Testis (tissue), 3 donors: ENCODE results near the gene RAB42. TPM values are rescaled to one million over a fixed set of nuclear protein-coding genes. Genes with fewer than 3 reads are reported as not detected.

Experiments used
- DNase-seq: peaks from one replicate; pipeline ENCODE4 v3.0.0-alpha.2; 2019
- H3K27ac ChIP-seq, 2 donors: fragments of 200-600 bp; sonication (generic); one replicate each; pipeline ENCODE4 v1.5.1; 2019
- H3K27me3 ChIP-seq: fragments of 200-600 bp; sonication (generic); one replicate; pipeline ENCODE4 v1.5.1; 2019
- H3K36me3 ChIP-seq: fragments of 200-600 bp; sonication (generic); one replicate; pipeline ENCODE4 v1.5.1; 2017; ENCODE audit warnings: low read depth; ENCODE audit errors: missing control alignments
- H3K4me1 ChIP-seq: fragments of 200-600 bp; sonication (generic); one replicate; pipeline ENCODE4 v1.5.1; 2019
- H3K4me3 ChIP-seq, 2 donors: fragments of 200-600 bp; sonication (generic); one replicate each; pipeline ENCODE4 v1.5.1; 2017 to 2019
- H3K9me3 ChIP-seq: fragments of 200-600 bp; sonication (generic); one replicate; pipeline ENCODE4 v1.5.1; 2017
- CTCF ChIP-seq, 3 experiments: fragments of 450-650 bp in 2 of 3; fragments of 200-600 bp in 1 of 3; sonication (generic) in 1 of 3; IDR thresholded peaks; one replicate each; pipeline ENCODE4 v1.5.1; 2016 to 2019; ENCODE audit warnings: antibody characterized with exemption in 3 of 3, mild to moderate bottlenecking in 2 of 3, moderate library complexity in 1 of 3
- POLR2A ChIP-seq: fragments of 450-650 bp; IDR thresholded peaks from one replicate; pipeline ENCODE4 v1.6.1; 2017; ENCODE audit warnings: antibody characterized with exemption, mild to moderate bottlenecking, moderate library complexity
- WGBS, 2 donors: methylation state at CpG; one replicate each; pipeline ENCODE4 v1.1.5; 2018; 5-methylcytosine and 5-hydroxymethylcytosine counted together
- intact Hi-C: fragments of 100-400 bp; cut with DNase I; formaldehyde crosslinking; loops from one replicate; pipeline ENCODE4 v1.15.1; 2023; ENCODE audit warnings: low total_unique reads
- polyA plus RNA-seq: library from polyadenylated mRNA; stranded (reverse); fragments of 350-450 nt; fragmentation: Illumina TruSeq; extraction: RNeasy Lipid Tissue Mini Kit (QIAGEN cat#74804); gene quantifications from one replicate; pipeline ENCODE4 v1.2.3, GENCODE V29; 2014; ENCODE audit warnings: low read depth, low replicate concordance; ENCODE audit not compliant: insufficient read depth
- total RNA-seq, 2 donors: library from RNA; depleted of rRNA; stranded (reverse); fragments of >200 nt; gene quantifications; one replicate each; pipeline ENCODE4 v1.2.3, GENCODE V29; 2016

Gene RAB42
- total and polyA plus RNA-seq, 3 donors from 2014 or later = 1.8 to 5.4 (median 4.6) TPM

DNA sequence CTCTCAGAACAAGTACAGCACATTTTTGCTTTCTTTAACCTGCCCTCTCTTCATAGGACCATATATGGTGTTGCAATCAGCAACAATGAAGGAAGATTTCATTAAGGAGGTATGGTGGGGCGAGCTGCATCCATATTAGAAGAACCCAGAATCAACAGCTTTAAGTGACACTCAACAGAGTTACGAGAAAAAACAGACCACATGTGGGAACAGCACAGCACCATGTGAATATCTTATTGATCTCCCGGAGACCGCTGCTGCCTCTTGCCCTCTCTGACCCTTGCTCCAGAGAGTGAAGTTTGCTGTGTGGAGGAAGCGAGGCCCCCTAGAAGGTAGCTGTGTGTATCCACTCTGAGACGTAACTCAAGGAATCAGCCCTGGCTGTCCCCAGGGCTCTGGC lies 12.9 kb downstream of the RAB42 start:
- no peak overlapping the region for H3K4me3 ChIP-seq
- 83 to 91% methylated on average over 6 of the region's 6 CpGs for WGBS, 2 donors
- no peak overlapping the region for H3K27ac ChIP-seq
- H3K27me3 ChIP-seq = no peaks in the 10 kb centered on the region
- DNase-seq = no peak
- TF ChIP-seq POLR2A (no peak), CTCF (IDR thresholded peaks at IDR 0.05) (no peak)
- H3K4me1 ChIP-seq = no peaks in the 10 kb centered on the region
- no peaks in the 10 kb centered on the region for H3K36me3 ChIP-seq
- H3K9me3 ChIP-seq = no peaks in the 10 kb centered on the region
- intact Hi-C loops = loop anchor here (5.0 kb wide), 1 partner anchor 88 kb away; no protein-coding TSS in a partner anchor

- 94 to 100% methylated on average over 2 of the region's 2 CpGs for WGBS, 2 donors
- H3K27me3 ChIP-seq = no peaks in the 10 kb centered on the region
- no peak overlapping the region for H3K27ac ChIP-seq
- no peaks in the 10 kb centered on the region for H3K9me3 ChIP-seq
- H3K36me3 ChIP-seq = no peaks in the 10 kb centered on the region
- intact Hi-C loops = no loop called here
- no peaks in the 10 kb centered on the region for H3K4me1 ChIP-seq
- no peak for DNase-seq
- TF ChIP-seq CTCF (IDR thresholded peaks at IDR 0.05) (no peak), POLR2A (no peak)
- no peak overlapping the region for H3K4me3 ChIP-seq
Measured at GRCh38 chr1:28606771-28607170, 14.7 kb downstream of the RAB42 start.

- Histone ChIP-seq H3K9me3 (no peaks in the 10 kb centered on the region), H3K36me3 (no peaks in the 10 kb centered on the region), H3K27me3 (no peaks in the 10 kb centered on the region), H3K4me1 (no peaks in the 10 kb centered on the region), H3K27ac (no peak overlapping the region), H3K4me3 (no peak overlapping the region)
- 91 to 93% methylated on average over 5 of the region's 5 CpGs for WGBS, 2 donors
- TF ChIP-seq CTCF (IDR thresholded peaks at IDR 0.05) = no peak
- no peak for TF ChIP-seq POLR2A
- no peak for DNase-seq
- intact Hi-C loops = no loop called here
Measured at GRCh38 chr1:28613175-28613574, 21.1 kb downstream of the RAB42 start.

GRCh38 chr1:28631713-28632112 lies 39.6 kb downstream of the RAB42 start:
- no peak for TF ChIP-seq POLR2A
- TF ChIP-seq CTCF (IDR thresholded peaks at IDR 0.05) = no peak
- H3K36me3 ChIP-seq = no peaks in the 10 kb centered on the region
- H3K27ac ChIP-seq = no peak overlapping the region
- no peak overlapping the region for H3K4me3 ChIP-seq
- H3K27me3 ChIP-seq = no peaks in the 10 kb centered on the region
- no peaks in the 10 kb centered on the region for H3K9me3 ChIP-seq
- no peaks in the 10 kb centered on the region for H3K4me1 ChIP-seq
- 97% methylated on average over 1 of the region's 1 CpG for WGBS, 2 donors
- intact Hi-C loops = no loop called here
- no peak for DNase-seq

GRCh38 chr1:28632560-28632959 lies 40.5 kb downstream of the RAB42 start:
- TF ChIP-seq CTCF (IDR thresholded peaks at IDR 0.05) (no peak), POLR2A (no peak)
- Histone ChIP-seq H3K4me1 (no peaks in the 10 kb centered on the region), H3K27me3 (no peaks in the 10 kb centered on the region), H3K4me3 (no peak overlapping the region), H3K36me3 (no peaks in the 10 kb centered on the region), H3K9me3 (no peaks in the 10 kb centered on the region), H3K27ac (no peak overlapping the region)
- intact Hi-C loops = no loop called here
- WGBS, 2 donors = 93 to 95% methylated on average over 4 of the region's 4 CpGs
- no peak for DNase-seq
